ENCODE data around the gene IGDCC3. TPM values are rescaled to one million over a fixed set of nuclear protein-coding genes. Genes with fewer than 3 reads are reported as not detected.

IGDCC3 gene
- total and polyA plus RNA-seq, 10 of the 15 experiments (the other 5 are each of a cell fraction or from before 2014, with no cell fraction given) = 0.10 to 0.20 (median 0.15) TPM; not detected in 7

- SMC1A ChIA-PET (ENCODE audit: uncharacterized antibody, unreplicated experiment) = interaction anchor here (1.2 kb wide), 1 partner anchor 119 kb away, joined by 3 read pairs; no protein-coding TSS in a partner anchor
Measured at GRCh38 chr15:65393557-65393956, 15.8 kb upstream of the IGDCC3 start.

More at GRCh38 chr15:65393557-65393956, 15.8 kb upstream of the IGDCC3 start:
- ChIA-PET RAD21 (ENCODE audit: unreplicated experiment) (no interaction called here), CTCF (interaction anchor here (2.5 kb wide), 1 partner anchor 74 kb away, joined by 10 read pairs; no protein-coding TSS in a partner anchor), POLR2A (no interaction called here)
- 7% methylated on average over 8 of the region's 8 CpGs for WGBS (ENCODE audit: insufficient coverage, insufficient replicate concordance, low lambda C conversion rate, missing lambda C conversion rate)
- no peak overlapping the region for H3K9ac ChIP-seq (ENCODE audit: control insufficient read depth, insufficient read depth, low read length)
- DNase-seq (ENCODE audit: low read depth, low spot score) = no peak
- no peak overlapping the region for H3K4me3 ChIP-seq
- intact Hi-C loops (cut with micrococcal nuclease; ENCODE audit: unreplicated experiment) = no loop called here
- no peak for ATAC-seq
- H3K27ac ChIP-seq (ENCODE audit: control insufficient read depth, insufficient read depth) = no peak overlapping the region
- FAIRE-seq = no peak
- no peaks in the 10 kb centered on the region for H3K36me3 ChIP-seq (ENCODE audit: control insufficient read depth in 2 of 2, insufficient read depth in 2 of 2, low read length in 1 of 2)
- no peaks in the 10 kb centered on the region for H3K4me1 ChIP-seq (ENCODE audit: control insufficient read depth, insufficient read depth, low read length)
- no peaks in the 10 kb centered on the region for H3K79me2 ChIP-seq (ENCODE audit: control insufficient read depth, insufficient read depth, low read length)
- BruUV-seq (replicated peaks) = no TSS peak
- no peak overlapping the region for H3K4me2 ChIP-seq (ENCODE audit: control insufficient read depth, insufficient read depth)
- peaks cover 4 to 5% of the 10 kb centered on the region in 2 experiments for H3K27me3 ChIP-seq (replicated peaks in 1 of 2; ENCODE audit: control insufficient read depth in 2 of 2, insufficient read depth in 2 of 2, low read length in 1 of 2)
- no peak overlapping the region for H2AFZ ChIP-seq (ENCODE audit: control insufficient read depth, low read depth, low read length)
- no peaks in the 10 kb centered on the region for H4K20me1 ChIP-seq (ENCODE audit: control insufficient read depth, insufficient read depth)
- in situ Hi-C loops (cut with MboI) = no loop called here
- TF ChIP-seq CTCF (IDR thresholded peaks at IDR 0.05 in 2 of 3, conservative IDR thresholded peaks at IDR 0.05 in 1 of 3; ENCODE audit: control insufficient read depth in 2 of 3, extremely low read depth in 1 of 3, insufficient read depth in 1 of 3, low read depth in 3 of 3, low read length in 3 of 3) = no peak
- no peak for TF ChIP-seq CEBPB (IDR thresholded peaks at IDR 0.05; ENCODE audit: borderline replicate concordance in 1 of 2, low read depth in 2 of 2, low read length in 2 of 2)
- no peak for TF ChIP-seq WRNIP1 (IDR thresholded peaks at IDR 0.05; ENCODE audit: borderline replicate concordance, low read depth, low read length)
- no peak for TF ChIP-seq SMC3 (IDR thresholded peaks at IDR 0.05; ENCODE audit: borderline replicate concordance, low read length)
- no peak for TF ChIP-seq SUPT20H (IDR thresholded peaks at IDR 0.05; ENCODE audit: borderline replicate concordance, control insufficient read depth, low read depth, low read length)
- no peak for TF ChIP-seq SREBF2 (IDR thresholded peaks at IDR 0.05; ENCODE audit: low read length)
- no peak for TF ChIP-seq SREBF1 (IDR thresholded peaks at IDR 0.05; ENCODE audit: low read length)
- TF ChIP-seq RUNX3 (IDR thresholded peaks at IDR 0.05; ENCODE audit: low read length) = no peak
- TF ChIP-seq ZNF217 (IDR thresholded peaks at IDR 0.05) = no peak
- no peak for TF ChIP-seq ZZZ3 (IDR thresholded peaks at IDR 0.05; ENCODE audit: control insufficient read depth, insufficient read length, low read depth)
- no peak for TF ChIP-seq IKZF1 (conservative IDR thresholded peaks at IDR 0.05)
- no peaks in the 10 kb centered on the region for H3K9me3 ChIP-seq (replicated peaks; ENCODE audit: control insufficient read depth, insufficient read depth, low read length)
